GM21423 (cell line): ENCODE measurements around the gene SLC27A6.

Experiments used
- ATAC-seq: cut with Tn5 transposase; IDR thresholded peaks from one replicate; pipeline ENCODE4 v1.9.1; 2021; ENCODE audit warnings: mild to moderate bottlenecking, moderate library complexity; ENCODE audit not compliant: unreplicated experiment

Gene SLC27A6

GRCh38 chr5:129061849-129062248 lies 96.6 kb downstream of the SLC27A6 start:
- no peak for ATAC-seq

DNA sequence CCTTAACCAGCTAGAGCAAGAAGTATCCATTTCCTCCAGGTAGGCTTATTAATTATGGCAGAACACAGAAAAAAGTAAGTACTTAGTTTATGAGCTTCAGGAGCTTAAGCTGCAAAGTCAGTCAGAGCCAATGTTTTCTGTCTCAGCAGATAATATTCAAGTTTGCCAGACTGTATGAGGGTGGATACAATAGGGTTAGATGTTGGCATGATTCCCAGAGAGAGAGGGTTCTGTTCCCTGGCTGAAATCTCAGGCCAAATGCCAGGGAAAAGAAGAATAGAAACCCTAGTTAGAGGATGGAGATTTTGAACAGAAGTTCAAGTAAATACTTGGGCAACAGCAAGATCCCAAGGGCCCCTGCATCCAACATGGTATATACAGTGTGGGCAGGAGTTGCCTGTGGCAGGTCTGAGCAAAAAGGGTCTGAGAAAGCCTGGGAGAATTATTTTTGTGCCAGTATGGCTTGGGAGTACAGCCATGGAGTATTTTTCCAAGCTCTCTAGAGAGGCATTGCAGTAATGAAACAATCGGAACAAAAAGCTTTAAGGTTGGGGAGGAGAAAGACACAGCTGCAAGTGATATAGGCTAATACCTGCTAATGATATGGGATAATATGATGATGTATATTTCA lies 98.3 kb downstream of the SLC27A6 start:
- ATAC-seq: no peak

GRCh38 chr5:129065721-129066120 lies 100.4 kb downstream of the SLC27A6 start:
- ATAC-seq: no peak

GRCh38 chr5:129067745-129068144 lies 102.5 kb downstream of the SLC27A6 start:
- no peak for ATAC-seq

DNA sequence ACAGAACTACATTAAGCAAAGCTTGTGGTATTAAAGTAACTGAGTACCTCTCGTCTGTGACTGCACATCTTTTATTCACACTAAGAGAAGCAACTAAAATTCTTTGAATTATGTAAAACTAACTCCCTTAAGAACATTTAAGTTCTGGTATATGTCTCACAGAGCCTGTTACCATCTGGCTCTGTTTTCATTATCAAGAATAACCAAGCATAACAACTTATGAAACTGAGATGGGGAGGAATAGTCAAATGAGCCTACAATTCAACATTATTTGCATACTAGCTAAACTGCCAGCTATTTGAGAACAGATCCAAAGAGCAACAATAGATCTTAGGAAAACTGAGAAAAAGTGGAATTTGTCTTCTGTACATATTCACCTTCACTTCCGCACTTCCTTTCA lies 104.0 kb downstream of the SLC27A6 start:
- ATAC-seq: no peak

DNA sequence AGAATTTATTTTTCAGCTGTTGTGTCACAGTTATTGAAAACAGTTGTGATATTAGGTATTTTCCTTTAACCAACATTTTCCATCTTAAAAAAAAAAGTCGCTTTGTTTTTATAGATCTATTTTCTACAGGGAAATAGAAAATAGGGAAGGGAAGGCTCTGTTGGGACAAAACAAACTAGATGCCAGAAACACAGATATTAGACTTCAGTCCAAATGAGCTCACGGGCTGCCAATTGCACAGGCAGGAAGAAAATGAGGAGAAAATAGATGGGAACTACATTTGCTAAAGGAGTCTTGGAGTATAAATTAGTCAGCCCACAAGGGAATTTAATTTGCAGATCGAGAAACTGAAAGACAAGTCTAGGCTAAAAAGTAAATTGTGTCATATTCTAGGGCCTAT lies 107.8 kb downstream of the SLC27A6 start:
- no peak for ATAC-seq

DNA sequence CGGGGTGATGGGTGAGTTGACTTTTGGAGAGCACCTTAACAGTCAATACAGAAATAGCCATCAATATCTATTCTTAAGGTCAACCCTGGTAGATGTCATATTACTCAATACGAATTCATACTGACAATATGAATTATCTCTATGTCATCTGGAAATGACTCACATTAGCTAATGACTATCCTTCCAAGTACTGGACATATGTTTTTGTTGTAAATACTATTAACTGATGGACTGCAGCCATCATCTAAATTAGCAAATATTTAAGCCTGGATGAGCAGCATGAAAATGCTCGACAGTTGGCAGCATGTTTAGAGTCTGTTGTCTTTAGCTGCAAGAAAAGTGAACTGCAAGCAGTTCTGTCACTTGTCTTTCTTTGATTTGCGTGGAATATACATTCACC lies 109.6 kb downstream of the SLC27A6 start:
- no peak for ATAC-seq

DNA sequence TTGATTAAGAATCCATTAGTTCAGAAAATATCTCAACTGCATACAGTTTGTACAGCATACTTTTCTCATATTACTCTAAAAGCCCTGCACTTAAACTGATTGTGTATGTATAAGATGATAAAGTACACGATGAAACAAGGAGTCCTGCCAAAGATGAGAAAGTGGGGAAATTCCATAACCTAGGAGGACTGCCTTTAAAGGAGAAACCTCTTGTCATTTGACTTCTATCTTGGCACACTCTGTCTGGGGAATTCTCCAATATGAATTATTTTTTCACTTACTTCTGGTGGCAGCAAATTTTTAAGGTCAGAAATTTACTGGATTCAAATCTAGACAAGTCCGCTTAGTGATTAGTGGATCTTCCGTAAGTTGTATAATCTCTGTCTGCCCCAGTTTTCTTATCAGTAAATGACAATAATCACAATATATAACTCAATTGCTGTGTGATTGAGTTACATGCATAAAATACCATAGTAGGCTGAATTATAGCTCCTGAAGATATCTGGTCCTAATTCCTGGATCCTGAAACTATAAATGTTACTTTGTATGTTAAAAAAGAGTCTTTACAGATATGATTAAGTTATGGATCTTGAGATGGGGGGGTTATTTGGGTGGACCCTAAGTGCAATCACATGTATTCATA lies 112.3 kb downstream of the SLC27A6 start:
- ATAC-seq: no peak

DNA sequence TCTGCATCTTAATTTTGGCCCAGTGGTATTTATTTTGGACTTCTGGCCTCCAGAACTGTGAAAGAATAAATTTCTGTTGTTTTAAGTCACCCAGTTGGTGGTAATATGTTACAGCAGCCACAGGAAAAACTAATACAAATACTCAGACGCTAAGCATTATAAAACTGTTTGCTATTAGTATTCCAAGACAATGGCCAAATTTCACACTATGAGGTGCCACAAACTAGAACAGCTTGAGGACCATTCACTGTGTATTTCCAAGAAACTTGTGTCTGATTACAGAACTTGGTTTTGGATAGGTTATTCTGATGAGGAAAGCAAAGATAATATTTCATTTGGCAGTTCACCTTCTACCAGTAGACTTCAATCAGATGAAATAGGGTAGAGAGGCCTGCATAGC lies 113.0 kb downstream of the SLC27A6 start:
- ATAC-seq: no peak

GRCh38 chr5:129078660-129079059 lies 113.4 kb downstream of the SLC27A6 start:
- no peak for ATAC-seq

- ATAC-seq: no peak
These were observed 114.2 kb downstream of the SLC27A6 start for GRCh38 chr5:129079496-129079895.

GRCh38 chr5:129080766-129081165 lies 115.5 kb downstream of the SLC27A6 start:
- no peak for ATAC-seq

GRCh38 chr5:129082225-129083136 lies 117.2 kb downstream of the SLC27A6 start:
- no peak for ATAC-seq
